K562 (cell line): ENCODE data around the gene DBP. TPM values are rescaled to one million over a fixed set of nuclear protein-coding genes. Genes with fewer than 3 reads are reported as not detected.
A peak's percentile ranks its signal among the peaks of the same experiment; 100 is the strongest.

Experiments
- DPF2 ChIP-seq: fragments of 450-650 bp; IDR thresholded peaks from 2 replicates; pipeline ENCODE4 v1.6.1; 2016
- FOS ChIP-seq: IDR thresholded peaks from 3 replicates; pipeline ENCODE4 v1.6.1; 2011; ENCODE audit not compliant: insufficient read length; ENCODE audit errors: extremely low read depth
- HEY1 ChIP-seq: fragments of 250-450 bp; sonication (Bioruptor Pico); IDR thresholded peaks from 2 replicates; pipeline ENCODE4 v1.5.0; 2020; ENCODE audit warnings: mild to moderate bottlenecking, moderate library complexity, borderline replicate concordance
- HNRNPLL ChIP-seq: fragments of 200-400 bp; formaldehyde crosslinking; IDR thresholded peaks from 2 replicates; pipeline ENCODE4 v1.6.1; 2017; ENCODE audit warnings: low read length, low read depth, mild to moderate bottlenecking; ENCODE audit not compliant: poor library complexity, severe bottlenecking
- IFI16 ChIP-seq: fragments of 250-450 bp; sonication (Bioruptor Pico); IDR thresholded peaks from 2 replicates; pipeline ENCODE4 v2.1.2; 2022; ENCODE audit warnings: mild to moderate bottlenecking, inconsistent platforms
- JUND ChIP-seq, 2 experiments: IDR thresholded peaks; 2 replicates in 1 of 2; 3 replicates in 1 of 2; pipeline ENCODE4 v1.6.1; 2011; ENCODE audit warnings: borderline replicate concordance in 2 of 2, low read depth in 2 of 2, low read length in 2 of 2, improper control_type of control experiment in 1 of 2, missing biosample characterization in 1 of 2, missing genetic modification characterization in 1 of 2, missing genetic modification reagents in 1 of 2
- LARP7 ChIP-seq: fragments of 450-650 bp; IDR thresholded peaks from 2 replicates; pipeline ENCODE4 v1.6.1; 2016
- RBM39 ChIP-seq: fragments of 200-400 bp; formaldehyde crosslinking; optimal IDR thresholded peaks from 2 replicates; pipeline ENCODE3; 2018; ENCODE audit warnings: low read depth, low read length
- RNF219 ChIP-seq: fragments of 250-450 bp; sonication (Bioruptor Pico); IDR thresholded peaks from 2 replicates; pipeline ENCODE4 v1.5.0; 2022; ENCODE audit warnings: mild to moderate bottlenecking
- SETDB1 ChIP-seq: IDR thresholded peaks from one replicate; pipeline ENCODE4 v1.6.1; 2012; ENCODE audit warnings: low read length, control low read depth, inconsistent platforms
- SMAD1 ChIP-seq: fragments of 150-350 bp; IDR thresholded peaks from 2 replicates; pipeline ENCODE4 v1.6.1; 2014; ENCODE audit warnings: low read length, low read depth; ENCODE audit not compliant: partially characterized antibody
- ZFP91 ChIP-seq: sonication (generic); formaldehyde crosslinking; IDR thresholded peaks from 2 replicates; pipeline ENCODE4 v1.8.0; 2022; ENCODE audit warnings: mild to moderate bottlenecking, missing genetic modification reagents
- ZNF282 ChIP-seq: sonication (generic); formaldehyde crosslinking; IDR thresholded peaks from 2 replicates; pipeline ENCODE4 v1.8.1; 2023; ENCODE audit warnings: missing genetic modification reagents
- ZNF407 ChIP-seq: fragments of 450-650 bp; IDR thresholded peaks from 2 replicates; pipeline ENCODE4 v1.6.1; 2016; ENCODE audit warnings: low read depth
- ZNF436 ChIP-seq: fragments of 250-450, 450-650 bp; sonication (Bioruptor Pico); formaldehyde crosslinking; IDR thresholded peaks from 2 replicates; pipeline ENCODE4 v1.7.0; 2020; ENCODE audit warnings: mild to moderate bottlenecking
- ZNF695 ChIP-seq: fragments of 450-650 bp; formaldehyde crosslinking; IDR thresholded peaks from 2 replicates; pipeline ENCODE4 v1.4.0; 2020; ENCODE audit warnings: mild to moderate bottlenecking, moderate library complexity
- polyA plus RNA-seq, 8 experiments: library from polyadenylated mRNA; depleted of rRNA in 4 of 8; stranded (reverse) in 5 of 8; unstranded in 3 of 8; fragments of >200 nt; fragmentation: Nextera tagmentation in 2 of 8; fragmentation: Illumina TruSeq in 1 of 8; extraction: Ambion mirVana in 2 of 8; extraction: Trizol in 1 of 8; gene quantifications; 2 replicates each; pipeline versions ENCODE4 v1.2.1 to v1.2.3, GENCODE V29; 2011 to 2014; ENCODE audit warnings: inconsistent platforms in 1 of 8, missing spikeins in 1 of 8
- total RNA-seq, 7 experiments: library from RNA; depleted of rRNA in 6 of 7; stranded (reverse); fragments of >200 nt in 6 of 7; fragmentation: Illumina TruSeq in 2 of 7; extraction: Trizol in 2 of 7; gene quantifications; 2 replicates each; pipeline versions ENCODE4 v1.2.1 to v1.2.3, GENCODE V29; 2011 to 2021; ENCODE audit warnings: low replicate concordance in 1 of 7

DBP gene
- total and polyA plus RNA-seq, 9 of the 15 experiments (the other 6 are each of a cell fraction or from before 2014, with no cell fraction given): 0.25 to 5.5 (median 1.8) TPM

GRCh38 chr19:48644839-48645619 is 7.8 kb upstream of the DBP start (continued):
- no peak for TF ChIP-seq ZNF407
- no peak for TF ChIP-seq HEY1 (CRISPR knock-in tag)
- TF ChIP-seq JUND (IDR thresholded peaks at IDR 0.05; ENCODE audit: borderline replicate concordance, low read depth, low read length): peak; percentile 44; the same call in 1 of the 2 replicates
- TF ChIP-seq JUND (tag; IDR thresholded peaks at IDR 0.05; ENCODE audit: borderline replicate concordance, low read depth, low read length): no peak
- no peak for TF ChIP-seq ZNF436 (CRISPR knock-in tag)
- no peak for TF ChIP-seq HNRNPLL
- TF ChIP-seq ZFP91 (CRISPR knock-in tag): no peak
- TF ChIP-seq SMAD1: no peak
- no peak for TF ChIP-seq FOS
- TF ChIP-seq LARP7: no peak
- TF ChIP-seq ZNF695 (CRISPR knock-in tag): no peak
- TF ChIP-seq ZNF282 (CRISPR knock-in tag): no peak
- TF ChIP-seq RBM39: no peak
- TF ChIP-seq SETDB1: no peak
- TF ChIP-seq RNF219 (CRISPR knock-in tag): no peak
- 0 out of 2 replicates have a peak, but pooled peaks have one; percentile 13 for TF ChIP-seq DPF2
- no peak for TF ChIP-seq IFI16 (CRISPR knock-in tag)
